ENCODE measurements around the gene ZNF148.

ZNF148 gene

GRCh38 chr3:125322166-125322565 is 53.0 kb downstream of the ZNF148 start:
- TF ChIP-seq REST (IDR thresholded peaks at IDR 0.05; ENCODE audit: insufficient replicate concordance, low read depth) (no peak), SPI1 (IDR thresholded peaks at IDR 0.05; ENCODE audit: borderline replicate concordance, low read depth) (no peak), CTCF (IDR thresholded peaks at IDR 0.05; ENCODE audit: insufficient read depth, low read length) (no peak), GABPA (IDR thresholded peaks at IDR 0.05; ENCODE audit: low read depth) (no peak), POLR2AphosphoS5 (IDR thresholded peaks at IDR 0.05; ENCODE audit: low read depth) (no peak)
- no peaks in the 10 kb centered on the region for H3K27me3 ChIP-seq (ENCODE audit: insufficient read depth, poor library complexity, severe bottlenecking)
- no peak overlapping the region for H3K4me3 ChIP-seq (replicated peaks; ENCODE audit: insufficient read depth, low read length)
- H3K27ac ChIP-seq (replicated peaks), result no peak overlapping the region
- no peak for DNase-seq (ENCODE audit: low read depth in 1 of 2, low spot score in 1 of 2)

GRCh38 chr3:125319765-125320164 is 55.4 kb downstream of the ZNF148 start:
- no peak overlapping the region for H3K27ac ChIP-seq (replicated peaks)
- TF ChIP-seq SPI1 (IDR thresholded peaks at IDR 0.05; ENCODE audit: borderline replicate concordance, low read depth) (no peak), REST (IDR thresholded peaks at IDR 0.05; ENCODE audit: insufficient replicate concordance, low read depth) (no peak), CTCF (IDR thresholded peaks at IDR 0.05; ENCODE audit: insufficient read depth, low read length) (no peak)
- DNase-seq (ENCODE audit: low read depth in 1 of 2, low spot score in 1 of 2), result no peak
- no peaks in the 10 kb centered on the region for H3K27me3 ChIP-seq (ENCODE audit: insufficient read depth, poor library complexity, severe bottlenecking)
- no peak overlapping the region for H3K4me3 ChIP-seq (replicated peaks; ENCODE audit: insufficient read depth, low read length)

GRCh38 chr3:125318871-125319270 is 56.3 kb downstream of the ZNF148 start:
- Histone ChIP-seq H3K27ac (replicated peaks) (no peak overlapping the region), H3K27me3 (ENCODE audit: insufficient read depth, poor library complexity, severe bottlenecking) (no peaks in the 10 kb centered on the region), H3K4me3 (replicated peaks; ENCODE audit: insufficient read depth, low read length) (no peak overlapping the region)
- TF ChIP-seq GABPA (IDR thresholded peaks at IDR 0.05; ENCODE audit: low read depth) (no peak), POLR2AphosphoS5 (IDR thresholded peaks at IDR 0.05; ENCODE audit: low read depth) (no peak), REST (IDR thresholded peaks at IDR 0.05; ENCODE audit: insufficient replicate concordance, low read depth) (no peak), CTCF (IDR thresholded peaks at IDR 0.05; ENCODE audit: insufficient read depth, low read length) (no peak), SPI1 (IDR thresholded peaks at IDR 0.05; ENCODE audit: borderline replicate concordance, low read depth) (no peak)
- DNase-seq (ENCODE audit: low read depth in 1 of 2, low spot score in 1 of 2), result no peak
